HCT116 (cell line): ENCODE data around the gene ABCC2. TPM values are rescaled to one million over a fixed set of nuclear protein-coding genes. Genes with fewer than 3 reads are reported as not detected.
"Not testable (repeated sequence)": the region's sequence is repeated elsewhere in the genome, so short reads cannot be mapped to it uniquely, and the experiment has no call there.

Source experiments
- ATAC-seq: fragments of 200-7000 bp; cut with Tn5 transposase; 2 replicates; pipeline ENCODE4 v1.9.1; 2020; ENCODE audit warnings: mild to moderate bottlenecking, moderate library complexity
- BruUV-seq: library from RNA; stranded (reverse); fragments of 400-500 nt; replicated peaks from 2 replicates; lab custom pipeline; 2021; lab: Mats Ljungman, UMichigan
- CTCF ChIA-PET: fragments of 300-600 bp; sonication (Branson Sonifier 250); formaldehyde crosslinking; loops from one replicate; lab custom pipeline; 2021; ENCODE audit warnings: antibody characterized with exemption; lab: Charles Lee
- POLR2A ChIA-PET: fragments of 300-600, 350-600 bp; sonication (Branson Sonifier 250); formaldehyde crosslinking; loops from one replicate; lab custom pipeline; 2021; ENCODE audit warnings: antibody characterized with exemption; lab: Charles Lee
- RAD21 ChIA-PET, 2 experiments: fragments of 300-600 bp; sonication (Branson Sonifier 250); formaldehyde crosslinking; loops; one replicate each; lab custom pipeline; 2023; ENCODE audit warnings: low total read pairs in 2 of 2; ENCODE audit not compliant: uncharacterized antibody in 2 of 2, unreplicated experiment in 2 of 2, low non-redundant PET in 1 of 2; lab: Charles Lee
- DNase-seq: peaks from one replicate; pipeline ENCODE4 v3.0.0-alpha.2; 2010; ENCODE audit warnings: low read depth, low spot score
- H2AFZ ChIP-seq: fragments of 200-600 bp; shearing (Covaris generic), sonication (generic); 2 replicates; pipeline ENCODE4 v1.6.1; 2017; ENCODE audit warnings: low read depth, mixed run types, mixed read lengths, antibody characterized with exemption, low read length; ENCODE audit not compliant: poor library complexity, severe bottlenecking
- H3K27ac ChIP-seq: 2 replicates; pipeline ENCODE4 v1.5.1; 2012; ENCODE audit warnings: low read depth, low read length
- H3K27me3 ChIP-seq: fragments of 200-600 bp; sonication (generic); 2 replicates; pipeline ENCODE4 v1.6.1; 2016; ENCODE audit warnings: mixed run types, low read length, mixed read lengths; ENCODE audit not compliant: insufficient read depth
- H3K36me3 ChIP-seq, 2 experiments: fragments of 200-500 bp in 1 of 2; fragments of 200-600 bp in 1 of 2; sonication (Bioruptor generic) in 1 of 2; sonication (generic) in 1 of 2; 2 replicates each; pipeline versions ENCODE4 v1.5.1 to v1.6.1; 2014 to 2016; ENCODE audit warnings: low read length in 2 of 2, inconsistent platforms in 1 of 2, mixed read lengths in 1 of 2, mixed run types in 1 of 2; ENCODE audit not compliant: insufficient read depth in 2 of 2, control insufficient read depth in 1 of 2
- H3K4me1 ChIP-seq, 2 experiments: fragments of 200-600 bp in 1 of 2; sonication (generic) in 1 of 2; 2 replicates each; pipeline versions ENCODE4 v1.5.1 to v1.6.1; 2012 to 2017; ENCODE audit warnings: low read length in 2 of 2, inconsistent platforms in 1 of 2, mild to moderate bottlenecking in 1 of 2, mixed read lengths in 1 of 2, mixed run types in 1 of 2, moderate library complexity in 1 of 2; ENCODE audit not compliant: insufficient read depth in 2 of 2, control insufficient read depth in 1 of 2
- H3K4me2 ChIP-seq: fragments of 200-600 bp; sonication (generic); 2 replicates; pipeline ENCODE4 v1.6.1; 2017; ENCODE audit warnings: mixed run types, low read length, mixed read lengths
- H3K4me3 ChIP-seq, 2 experiments: fragments of 200-600 bp in 1 of 2; sonication (generic) in 1 of 2; replicated peaks in 1 of 2; 2 replicates each; pipeline ENCODE4 v1.5.1; 2011 to 2016; ENCODE audit warnings: low read length in 2 of 2, control low read depth in 1 of 2, low read depth in 1 of 2, mild to moderate bottlenecking in 1 of 2, mixed read lengths in 1 of 2, mixed run types in 1 of 2
- H3K79me2 ChIP-seq: fragments of 200-600 bp; sonication (generic); 2 replicates; pipeline ENCODE4 v1.6.1; 2017; ENCODE audit warnings: mild to moderate bottlenecking, mixed run types, low read length, moderate library complexity, mixed read lengths; ENCODE audit not compliant: insufficient read depth
- H3K9ac ChIP-seq: fragments of 200-600 bp; sonication (generic); 2 replicates; pipeline ENCODE4 v1.6.1; 2016; ENCODE audit warnings: low read length, mixed read lengths
- H3K9me2 ChIP-seq: fragments of 200-600 bp; sonication (generic), shearing (Covaris generic); 2 replicates; pipeline ENCODE4 v1.6.1; 2017; ENCODE audit warnings: mixed run types, mild to moderate bottlenecking, moderate library complexity; ENCODE audit not compliant: insufficient read depth
- H3K9me3 ChIP-seq, 2 experiments: fragments of 200-500 bp in 1 of 2; fragments of 200-600 bp in 1 of 2; sonication (Bioruptor generic) in 1 of 2; sonication (generic) in 1 of 2; 2 replicates each; pipeline ENCODE4 v1.6.1; 2014 to 2017; ENCODE audit warnings: low read length in 2 of 2, mixed read lengths in 2 of 2, inconsistent platforms in 1 of 2, low read depth in 1 of 2, mild to moderate bottlenecking in 1 of 2, mixed run types in 1 of 2, moderate library complexity in 1 of 2; ENCODE audit not compliant: control insufficient read depth in 1 of 2, insufficient read depth in 1 of 2
- H4K20me1 ChIP-seq: fragments of 200-600 bp; sonication (generic), shearing (Covaris generic); 2 replicates; pipeline ENCODE4 v1.6.1; 2017; ENCODE audit warnings: mixed run types, mild to moderate bottlenecking, moderate library complexity; ENCODE audit not compliant: insufficient read depth
- CBX3 ChIP-seq: IDR thresholded peaks from 2 replicates; pipeline ENCODE4 v1.6.1; 2012; ENCODE audit warnings: low read depth
- CEBPB ChIP-seq: IDR thresholded peaks from 2 replicates; pipeline ENCODE4 v1.6.1; 2012; ENCODE audit warnings: low read depth
- EGR1 ChIP-seq: IDR thresholded peaks from 2 replicates; pipeline ENCODE4 v1.6.1; 2012; ENCODE audit warnings: low read depth
- ELF1 ChIP-seq: IDR thresholded peaks from 2 replicates; pipeline ENCODE4 v1.6.1; 2012; ENCODE audit warnings: low read depth, borderline replicate concordance
- EZH2 ChIP-seq: fragments of 200-600 bp; sonication (generic); IDR thresholded peaks from 2 replicates; pipeline ENCODE4 v1.6.1; 2017; ENCODE audit warnings: antibody characterized with exemption, mixed run types
- EZH2phosphoT487 ChIP-seq: fragments of 200-600 bp; IDR thresholded peaks from 2 replicates; pipeline ENCODE4 v1.6.1; 2018; ENCODE audit warnings: antibody characterized with exemption, borderline replicate concordance
- FOSL1 ChIP-seq: IDR thresholded peaks from 2 replicates; pipeline ENCODE4 v1.6.1; 2012; ENCODE audit warnings: low read depth
- JUND ChIP-seq: IDR thresholded peaks from 2 replicates; pipeline ENCODE4 v1.6.1; 2012
- POLR2A ChIP-seq: IDR thresholded peaks from 2 replicates; pipeline ENCODE4 v1.7.0; 2011; ENCODE audit warnings: borderline replicate concordance; ENCODE audit not compliant: insufficient read depth, insufficient read length; ENCODE audit errors: extremely low read depth
- POLR2AphosphoS5 ChIP-seq: IDR thresholded peaks from 2 replicates; pipeline ENCODE4 v1.6.1; 2011; ENCODE audit warnings: mild to moderate bottlenecking, low read depth, low read length, moderate library complexity
- RAD21 ChIP-seq: IDR thresholded peaks from 2 replicates; pipeline ENCODE4 v1.6.1; 2012; ENCODE audit warnings: low read depth, mild to moderate bottlenecking
- SIN3A ChIP-seq: IDR thresholded peaks from 2 replicates; pipeline ENCODE4 v1.6.1; 2012; ENCODE audit warnings: low read depth
- SP1 ChIP-seq: IDR thresholded peaks from 2 replicates; pipeline ENCODE4 v1.6.1; 2012; ENCODE audit warnings: low read depth
- SRF ChIP-seq: IDR thresholded peaks from 2 replicates; pipeline ENCODE4 v1.6.1; 2012; ENCODE audit warnings: low read depth
- TCF7L2 ChIP-seq: IDR thresholded peaks from 2 replicates; pipeline ENCODE4 v1.7.0; 2011; ENCODE audit warnings: borderline replicate concordance, inconsistent platforms; ENCODE audit not compliant: insufficient read depth, insufficient read length; ENCODE audit errors: extremely low read depth
- ZFX ChIP-seq: fragments of 450-650 bp; IDR thresholded peaks from 2 replicates; pipeline ENCODE4 v1.6.1; 2017
- ZNF274 ChIP-seq: fragments of 200-500 bp; sonication (Bioruptor generic); IDR thresholded peaks from 2 replicates; pipeline ENCODE4 v1.6.1; 2014; ENCODE audit warnings: mild to moderate bottlenecking, low read depth, low read length, inconsistent platforms
- intact Hi-C: fragments of 100-400 bp; cut with micrococcal nuclease; formaldehyde crosslinking; loops from 2 replicates; pipeline ENCODE4 v1.10.0; 2022
- total RNA-seq: library from RNA; stranded (reverse); gene quantifications from one replicate; pipeline ENCODE4 v1.2.1, GENCODE V29; 2021; ENCODE audit not compliant: unreplicated experiment
- TF ChIP-seq, protein P1 (sequence below), 3 experiments: fragments of 200-600 bp in 1 of 3; sonication (generic) in 1 of 3; IDR thresholded peaks in 2 of 3; conservative IDR thresholded peaks in 1 of 3; 2 replicates each; pipeline ENCODE4 v1.5.1; 2012 to 2017; ENCODE audit warnings: low read depth in 2 of 3, low read length in 2 of 3, antibody characterized with exemption in 1 of 3, borderline replicate concordance in 1 of 3, control low read depth in 1 of 3, mild to moderate bottlenecking in 1 of 3, mixed read lengths in 1 of 3, mixed run types in 1 of 3, moderate library complexity in 1 of 3; ENCODE audit not compliant: insufficient read depth in 1 of 3
- TF ChIP-seq, protein P2 (sequence below): IDR thresholded peaks from 2 replicates; pipeline ENCODE4 v1.6.1; 2011; ENCODE audit warnings: mild to moderate bottlenecking, low read length, moderate library complexity; ENCODE audit not compliant: insufficient replicate concordance; ENCODE audit errors: extremely low read depth
- TF ChIP-seq, protein P3 (sequence below): IDR thresholded peaks from 2 replicates; pipeline ENCODE4 v1.6.1; 2012

ABCC2 gene
- total RNA-seq, 1 experiment from 2014 or later: 88.2 TPM

DNA sequence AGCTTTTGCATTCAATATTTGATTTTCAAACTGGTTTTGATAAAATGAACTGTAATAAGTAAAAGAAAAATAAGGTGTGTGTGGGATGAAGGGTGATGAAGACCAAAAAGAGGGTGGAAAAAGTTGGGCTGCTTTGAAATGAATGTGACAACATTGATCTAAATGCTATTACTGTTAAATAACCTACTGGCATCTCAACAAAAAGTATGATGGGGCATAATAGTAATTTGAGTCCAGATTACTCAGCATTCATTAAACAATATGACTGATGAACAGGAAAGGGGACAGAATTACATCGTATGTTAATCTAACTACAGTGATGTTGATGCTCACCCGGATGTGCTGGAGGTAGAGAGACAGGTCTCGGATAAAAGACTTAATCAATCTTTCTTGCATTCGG is 112.2 kb downstream of the ABCC2 start:
- peaks cover 64 to 76% of the 10 kb centered on the region in 2 experiments for H3K36me3 ChIP-seq
- POLR2A ChIA-PET: interaction anchor here (0.6 kb wide), 1 partner anchor 20 kb away, joined by 3 read pairs; no protein-coding TSS in a partner anchor
- no peak for TF ChIP-seq EGR1
- TF ChIP-seq, protein P1, sequence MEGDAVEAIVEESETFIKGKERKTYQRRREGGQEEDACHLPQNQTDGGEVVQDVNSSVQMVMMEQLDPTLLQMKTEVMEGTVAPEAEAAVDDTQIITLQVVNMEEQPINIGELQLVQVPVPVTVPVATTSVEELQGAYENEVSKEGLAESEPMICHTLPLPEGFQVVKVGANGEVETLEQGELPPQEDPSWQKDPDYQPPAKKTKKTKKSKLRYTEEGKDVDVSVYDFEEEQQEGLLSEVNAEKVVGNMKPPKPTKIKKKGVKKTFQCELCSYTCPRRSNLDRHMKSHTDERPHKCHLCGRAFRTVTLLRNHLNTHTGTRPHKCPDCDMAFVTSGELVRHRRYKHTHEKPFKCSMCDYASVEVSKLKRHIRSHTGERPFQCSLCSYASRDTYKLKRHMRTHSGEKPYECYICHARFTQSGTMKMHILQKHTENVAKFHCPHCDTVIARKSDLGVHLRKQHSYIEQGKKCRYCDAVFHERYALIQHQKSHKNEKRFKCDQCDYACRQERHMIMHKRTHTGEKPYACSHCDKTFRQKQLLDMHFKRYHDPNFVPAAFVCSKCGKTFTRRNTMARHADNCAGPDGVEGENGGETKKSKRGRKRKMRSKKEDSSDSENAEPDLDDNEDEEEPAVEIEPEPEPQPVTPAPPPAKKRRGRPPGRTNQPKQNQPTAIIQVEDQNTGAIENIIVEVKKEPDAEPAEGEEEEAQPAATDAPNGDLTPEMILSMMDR (IDR thresholded peaks at IDR 0.05 in 2 of 3, conservative IDR thresholded peaks at IDR 0.05 in 1 of 3; ENCODE audit: borderline replicate concordance in 1 of 3, insufficient read depth in 1 of 3, low read depth in 2 of 3, low read length in 2 of 3): no peak
- no peak for TF ChIP-seq TCF7L2
- no peak for TF ChIP-seq EZH2phosphoT487
- TF ChIP-seq, protein P2, sequence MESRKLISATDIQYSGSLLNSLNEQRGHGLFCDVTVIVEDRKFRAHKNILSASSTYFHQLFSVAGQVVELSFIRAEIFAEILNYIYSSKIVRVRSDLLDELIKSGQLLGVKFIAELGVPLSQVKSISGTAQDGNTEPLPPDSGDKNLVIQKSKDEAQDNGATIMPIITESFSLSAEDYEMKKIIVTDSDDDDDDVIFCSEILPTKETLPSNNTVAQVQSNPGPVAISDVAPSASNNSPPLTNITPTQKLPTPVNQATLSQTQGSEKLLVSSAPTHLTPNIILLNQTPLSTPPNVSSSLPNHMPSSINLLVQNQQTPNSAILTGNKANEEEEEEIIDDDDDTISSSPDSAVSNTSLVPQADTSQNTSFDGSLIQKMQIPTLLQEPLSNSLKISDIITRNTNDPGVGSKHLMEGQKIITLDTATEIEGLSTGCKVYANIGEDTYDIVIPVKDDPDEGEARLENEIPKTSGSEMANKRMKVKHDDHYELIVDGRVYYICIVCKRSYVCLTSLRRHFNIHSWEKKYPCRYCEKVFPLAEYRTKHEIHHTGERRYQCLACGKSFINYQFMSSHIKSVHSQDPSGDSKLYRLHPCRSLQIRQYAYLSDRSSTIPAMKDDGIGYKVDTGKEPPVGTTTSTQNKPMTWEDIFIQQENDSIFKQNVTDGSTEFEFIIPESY: no peak
- TF ChIP-seq SIN3A: no peak
- no peak for TF ChIP-seq POLR2AphosphoS5
- TF ChIP-seq POLR2A: no peak
- no peak for TF ChIP-seq SP1
- no peak for TF ChIP-seq JUND
- TF ChIP-seq EZH2: no peak
- TF ChIP-seq FOSL1: no peak
- no peak for TF ChIP-seq CBX3
- TF ChIP-seq RAD21: no peak
- no peak for TF ChIP-seq ZNF274
- TF ChIP-seq, protein P3, sequence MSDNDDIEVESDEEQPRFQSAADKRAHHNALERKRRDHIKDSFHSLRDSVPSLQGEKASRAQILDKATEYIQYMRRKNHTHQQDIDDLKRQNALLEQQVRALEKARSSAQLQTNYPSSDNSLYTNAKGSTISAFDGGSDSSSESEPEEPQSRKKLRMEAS: no peak
- TF ChIP-seq SRF: no peak
- TF ChIP-seq CEBPB: no peak
- no peak for TF ChIP-seq ZFX
- TF ChIP-seq ELF1: no peak

DNA sequence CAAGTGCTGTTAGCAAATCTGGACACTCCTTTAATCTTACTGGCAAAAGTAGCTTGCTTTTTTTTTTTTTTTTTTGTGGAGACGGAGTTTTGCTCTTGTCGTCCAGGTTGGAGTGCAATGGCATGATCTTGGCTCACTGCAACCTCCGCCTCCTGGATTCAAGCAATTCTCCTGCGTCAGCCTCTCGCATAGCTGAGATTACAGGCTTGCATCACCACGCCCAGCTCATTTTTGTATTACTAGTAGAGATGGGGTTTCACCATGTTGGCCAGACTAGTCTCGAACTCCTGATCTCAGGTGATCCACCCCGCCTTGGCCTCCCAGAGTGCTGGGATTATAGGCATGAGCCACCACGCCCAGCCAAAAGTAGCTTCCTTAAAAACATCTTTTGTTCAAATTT is 112.6 kb downstream of the ABCC2 start:
- H3K9ac ChIP-seq, CTCF ChIA-PET, H3K4me2 ChIP-seq, H3K4me1 ChIP-seq, H3K9me2 ChIP-seq, BruUV-seq, H3K27ac ChIP-seq, H2AFZ ChIP-seq, RAD21 ChIA-PET, H4K20me1 ChIP-seq, H3K4me3 ChIP-seq, intact Hi-C loops, DNase-seq, H3K79me2 ChIP-seq, H3K9me3 ChIP-seq, H3K27me3 ChIP-seq, ATAC-seq: not testable (repeated sequence)
- POLR2A ChIA-PET: interaction anchor here (0.6 kb wide), 1 partner anchor 20 kb away, joined by 3 read pairs; no protein-coding TSS in a partner anchor
- peaks cover 68 to 74% of the 10 kb centered on the region in 2 experiments for H3K36me3 ChIP-seq

More for the DNA sequence above, 112.2 kb downstream of the ABCC2 start:
- ChIA-PET CTCF (no interaction called here), RAD21 (no interaction called here)
- DNase-seq (no peak), ATAC-seq (no peak)
- no peaks in the 10 kb centered on the region for H3K9me2 ChIP-seq
- H3K9ac ChIP-seq: no peak overlapping the region
- no peak overlapping the region for H2AFZ ChIP-seq
- no peaks in the 10 kb centered on the region for H3K4me1 ChIP-seq
- no peak overlapping the region for H3K27ac ChIP-seq
- H3K4me3 ChIP-seq: no peak overlapping the region
- no peaks in the 10 kb centered on the region for H3K27me3 ChIP-seq
- H4K20me1 ChIP-seq: no peaks in the 10 kb centered on the region
- H3K79me2 ChIP-seq: no peaks in the 10 kb centered on the region
- intact Hi-C loops: no loop called here
- no peaks in the 10 kb centered on the region for H3K9me3 ChIP-seq
- BruUV-seq: no TSS peak
- no peak overlapping the region for H3K4me2 ChIP-seq
